Measurements from ENCODE around the gene MLH3. TPM values are rescaled to one million over a fixed set of nuclear protein-coding genes. Genes with fewer than 3 reads are reported as not detected.

Gene MLH3
- polyA plus RNA-seq, 3 donors: 5.1 to 8.9 (median 6.6) TPM

GRCh38 chr14:74979442-74980397, 71.5 kb downstream of the MLH3 start:
- H3K27ac ChIP-seq (ENCODE audit: low read depth, low read length): no peak overlapping the region
- WGBS, 3 donors: 66 to 79% (median 77%) methylated on average over 22 to 23 of the region's 23 CpGs

- 65 to 81% (median 77%) methylated on average over 4 of the region's 4 CpGs for WGBS, 3 donors
- H3K27ac ChIP-seq (ENCODE audit: low read depth, low read length): no peak overlapping the region
These were observed 72.2 kb downstream of the MLH3 start for GRCh38 chr14:74979029-74979428.

- WGBS, 3 donors: 69 to 89% (median 86%) methylated on average over 11 of the region's 11 CpGs
- H3K27ac ChIP-seq (ENCODE audit: low read depth, low read length): no peak overlapping the region
These were observed 72.8 kb downstream of the MLH3 start for GRCh38 chr14:74978416-74978947.

GRCh38 chr14:74977901-74978385, 73.3 kb downstream of the MLH3 start:
- 53 to 65% (median 64%) methylated on average over 6 of the region's 6 CpGs for WGBS, 3 donors
- H3K27ac ChIP-seq (ENCODE audit: low read depth, low read length): no peak overlapping the region

- 81 to 84% (median 81%) methylated on average over 12 of the region's 12 CpGs for WGBS, 3 donors
- no peak overlapping the region for H3K27ac ChIP-seq (ENCODE audit: low read depth, low read length)
These were observed 73.9 kb downstream of the MLH3 start for GRCh38 chr14:74977164-74977900.

- WGBS, 3 donors: 79 to 87% (median 86%) methylated on average over 11 of the region's 11 CpGs
- no peak overlapping the region for H3K27ac ChIP-seq (ENCODE audit: low read depth, low read length)
These were observed 74.8 kb downstream of the MLH3 start for GRCh38 chr14:74976264-74977113.

- WGBS, 3 donors: 41 to 65% (median 54%) methylated on average over 12 of the region's 12 CpGs
- no peak overlapping the region for H3K27ac ChIP-seq (ENCODE audit: low read depth, low read length)
These were observed 76.0 kb downstream of the MLH3 start for GRCh38 chr14:74975059-74975810.

- 72 to 87% (median 73%) methylated on average over 15 of the region's 15 CpGs for WGBS, 3 donors
- H3K27ac ChIP-seq (ENCODE audit: low read depth, low read length): no peak overlapping the region
These were observed 76.8 kb downstream of the MLH3 start for GRCh38 chr14:74974364-74975058.

GRCh38 chr14:74973905-74974363, 77.3 kb downstream of the MLH3 start:
- WGBS, 3 donors: 88 to 92% (median 91%) methylated on average over 5 of the region's 5 CpGs
- H3K27ac ChIP-seq (ENCODE audit: low read depth, low read length): no peak overlapping the region

GRCh38 chr14:74973003-74973653, 78.1 kb downstream of the MLH3 start:
- 56 to 81% (median 59%) methylated on average over 13 to 15 of the region's 15 CpGs for WGBS, 3 donors
- H3K27ac ChIP-seq (ENCODE audit: low read depth, low read length): no peak overlapping the region

GRCh38 chr14:74968811-74969210, 82.5 kb downstream of the MLH3 start:
- WGBS, 3 donors: 62 to 88% (median 72%) methylated on average over 1 of the region's 1 CpG
- no peak overlapping the region for H3K27ac ChIP-seq (ENCODE audit: low read depth, low read length)

- WGBS, 3 donors: 62 to 78% (median 63%) methylated on average over 5 of the region's 5 CpGs
- H3K27ac ChIP-seq (ENCODE audit: low read depth, low read length): no peak overlapping the region
These were observed 85.6 kb downstream of the MLH3 start for GRCh38 chr14:74965486-74966153.

GRCh38 chr14:74964787-74965485, 86.3 kb downstream of the MLH3 start:
- WGBS, 3 donors: 55 to 59% (median 55%) methylated on average over 4 of the region's 4 CpGs
- H3K27ac ChIP-seq (ENCODE audit: low read depth, low read length): no peak overlapping the region
